ENCODE measurements around the gene NOG.

NOG gene

GRCh38 chr17:56635641-56636040 is 42.1 kb downstream of the NOG start:
- DNase-seq (ENCODE audit: low read depth in 4 of 4, low spot score in 1 of 4): no peak

DNA sequence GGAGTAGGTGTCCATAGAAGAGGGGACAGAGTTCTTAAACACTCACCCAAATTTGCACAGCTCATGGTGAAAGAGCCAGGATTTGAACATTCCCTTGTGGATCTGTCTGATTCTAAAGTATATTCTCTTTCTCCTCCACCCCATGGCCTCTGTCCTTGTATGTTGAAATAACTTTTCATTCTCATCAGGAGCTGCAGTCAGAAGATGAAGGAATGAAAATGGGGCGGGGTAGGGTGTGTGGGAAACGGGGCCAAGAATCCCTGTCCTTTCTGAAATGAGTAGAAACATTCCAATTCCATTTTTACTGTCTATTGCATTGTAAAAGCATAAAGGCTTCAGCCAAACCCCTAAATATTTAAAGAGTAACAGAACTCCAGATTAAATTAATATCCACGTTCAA is 42.8 kb downstream of the NOG start:
- no peak for DNase-seq (ENCODE audit: low read depth in 4 of 4, low spot score in 1 of 4)

GRCh38 chr17:56637254-56637653 is 43.8 kb downstream of the NOG start:
- no peak for DNase-seq (ENCODE audit: low read depth in 4 of 4, low spot score in 1 of 4)

GRCh38 chr17:56638591-56639051 is 45.1 kb downstream of the NOG start:
- DNase-seq (ENCODE audit: low read depth in 4 of 4, low spot score in 1 of 4): no peak

GRCh38 chr17:56639517-56639916 is 46.0 kb downstream of the NOG start:
- no peak for DNase-seq (ENCODE audit: low read depth in 4 of 4, low spot score in 1 of 4)

- DNase-seq (ENCODE audit: low read depth in 4 of 4, low spot score in 1 of 4): no peak
These were observed 46.6 kb downstream of the NOG start for GRCh38 chr17:56640116-56640515.

GRCh38 chr17:56641373-56641772 is 47.9 kb downstream of the NOG start:
- no peak for DNase-seq (ENCODE audit: low read depth in 4 of 4, low spot score in 1 of 4)

GRCh38 chr17:56641894-56642293 is 48.4 kb downstream of the NOG start:
- DNase-seq (ENCODE audit: low read depth in 4 of 4, low spot score in 1 of 4): no peak

DNA sequence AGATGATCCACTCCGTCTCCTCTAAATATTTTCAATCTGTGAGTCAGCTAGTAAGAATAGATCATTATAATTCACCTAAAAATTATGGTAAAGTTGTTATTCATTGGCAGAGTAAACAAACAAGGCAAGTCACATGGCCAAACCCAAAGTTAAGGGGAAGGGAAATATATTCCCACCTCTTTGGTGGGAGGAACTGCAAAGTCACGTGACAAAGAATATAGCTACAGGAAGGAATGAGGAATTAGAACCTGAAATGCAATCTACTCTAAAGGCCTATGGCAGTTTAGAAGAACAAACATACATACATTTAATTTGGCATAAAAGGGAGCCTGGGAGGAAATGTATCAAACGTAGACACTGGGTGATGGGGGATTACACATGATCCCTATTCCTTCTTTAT is 48.9 kb downstream of the NOG start:
- no peak for DNase-seq (ENCODE audit: low read depth in 4 of 4, low spot score in 1 of 4)

All from stimulated activated CD4-positive, alpha-beta T cell treated with anti-CD3 and anti-CD28 coated beads, Interleukin-1b, Interleukin-23, amount 100 ng/mL, for 24 hours (primary cell).